ENCODE results near the gene FEM1A.

DNA sequence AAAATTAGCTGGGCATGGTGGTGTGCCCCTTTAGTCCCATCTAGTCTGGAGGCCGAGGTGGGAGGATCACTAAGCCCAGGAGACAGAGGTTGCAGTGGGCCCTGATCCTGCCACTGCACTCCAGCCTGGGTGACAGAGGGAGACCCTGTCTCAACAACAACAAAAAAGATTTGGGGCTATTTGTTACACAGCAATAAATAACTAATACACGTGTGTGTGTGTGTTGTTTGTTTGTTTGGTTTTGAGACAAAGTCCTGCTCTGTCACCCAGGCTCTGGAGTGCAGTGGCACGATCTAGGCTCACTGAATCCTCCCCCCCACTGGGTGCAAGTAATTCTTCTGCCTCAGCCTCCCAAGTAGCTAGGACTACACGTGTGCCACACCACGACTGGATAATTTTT lies 32.9 kb upstream of the FEM1A start:
- TF ChIP-seq RXRA (IDR thresholded peaks at IDR 0.05) = no peak
- TF ChIP-seq CTCF (IDR thresholded peaks at IDR 0.05; ENCODE audit: low read depth, low read length, missing input control) = no peak
- no peak for TF ChIP-seq YY1 (IDR thresholded peaks at IDR 0.05)
- TF ChIP-seq RAD21 (IDR thresholded peaks at IDR 0.05) = no peak
- no peak for TF ChIP-seq TAF1 (conservative IDR thresholded peaks at IDR 0.05)
- TF ChIP-seq SP1 (IDR thresholded peaks at IDR 0.05) = no peak
